Activated naive CD8-positive, alpha-beta T cell treated with anti-CD3 and anti-CD28 coated beads, Interleukin-2, amount 50 U/mL, for 24 hours (primary cell): Measurements from ENCODE around the gene SKI.

Experiments
- ATAC-seq: fragments of 150-1000 bp; cut with Tn5 transposase; one replicate; pipeline ENCODE4 v1.10.0; 2021
- DNase-seq: peaks from one replicate; pipeline ENCODE4 v3.0.0; 2021
- H3K27ac Mint-ChIP-seq: one replicate; pipeline ENCODE4 v1.8.0; 2021; ENCODE audit warnings: mild to moderate bottlenecking, mixed read lengths
- H3K27me3 Mint-ChIP-seq: one replicate; pipeline ENCODE4 v1.8.0; 2021; ENCODE audit warnings: mixed read lengths
- H3K36me3 Mint-ChIP-seq: one replicate; pipeline ENCODE4 v1.8.0; 2021; ENCODE audit warnings: low read depth, mixed read lengths
- H3K4me1 Mint-ChIP-seq: one replicate; pipeline ENCODE4 v1.8.0; 2021; ENCODE audit warnings: mixed read lengths
- H3K4me3 Mint-ChIP-seq: one replicate; pipeline ENCODE4 v1.8.0; 2021; ENCODE audit warnings: mild to moderate bottlenecking, moderate library complexity, mixed read lengths
- H3K9me3 Mint-ChIP-seq: one replicate; pipeline ENCODE4 v1.8.0; 2021; ENCODE audit warnings: mixed read lengths

Gene SKI

GRCh38 chr1:2340086-2340917 is 112.2 kb downstream of the SKI start:
- Mint-ChIP-seq H3K36me3 (no peaks in the 10 kb centered on the region), H3K4me1 (no peaks in the 10 kb centered on the region), H3K9me3 (no peaks in the 10 kb centered on the region), H3K27me3 (no peaks in the 10 kb centered on the region), H3K4me3 (no peak overlapping the region), H3K27ac (no peak overlapping the region)
- DNase-seq: no peak
- ATAC-seq: no peak

GRCh38 chr1:2340918-2341254 is 112.8 kb downstream of the SKI start:
- H3K36me3 Mint-ChIP-seq: no peaks in the 10 kb centered on the region
- DNase-seq: no peak
- no peak for ATAC-seq
- no peaks in the 10 kb centered on the region for H3K9me3 Mint-ChIP-seq
- H3K27me3 Mint-ChIP-seq: no peaks in the 10 kb centered on the region
- H3K27ac Mint-ChIP-seq: no peak overlapping the region
- no peaks in the 10 kb centered on the region for H3K4me1 Mint-ChIP-seq
- H3K4me3 Mint-ChIP-seq: no peak overlapping the region

GRCh38 chr1:2341706-2342383 is 113.7 kb downstream of the SKI start:
- H3K27ac Mint-ChIP-seq: no peak overlapping the region
- no peak for DNase-seq
- H3K36me3 Mint-ChIP-seq: no peaks in the 10 kb centered on the region
- no peak for ATAC-seq
- no peaks in the 10 kb centered on the region for H3K27me3 Mint-ChIP-seq
- no peak overlapping the region for H3K4me3 Mint-ChIP-seq
- H3K4me1 Mint-ChIP-seq: no peaks in the 10 kb centered on the region
- H3K9me3 Mint-ChIP-seq: no peaks in the 10 kb centered on the region

- H3K27ac Mint-ChIP-seq: no peak overlapping the region
- ATAC-seq (no peak), DNase-seq (no peak)
- no peaks in the 10 kb centered on the region for H3K4me1 Mint-ChIP-seq
- no peaks in the 10 kb centered on the region for H3K9me3 Mint-ChIP-seq
- H3K4me3 Mint-ChIP-seq: no peak overlapping the region
- no peaks in the 10 kb centered on the region for H3K36me3 Mint-ChIP-seq
- no peaks in the 10 kb centered on the region for H3K27me3 Mint-ChIP-seq
Observed at GRCh38 chr1:2342384-2343022, 114.4 kb downstream of the SKI start.

GRCh38 chr1:2343023-2343935 is 115.2 kb downstream of the SKI start:
- no peak overlapping the region for H3K4me3 Mint-ChIP-seq
- H3K9me3 Mint-ChIP-seq: no peaks in the 10 kb centered on the region
- no peaks in the 10 kb centered on the region for H3K4me1 Mint-ChIP-seq
- ATAC-seq (no peak), DNase-seq (no peak)
- H3K27me3 Mint-ChIP-seq: no peaks in the 10 kb centered on the region
- H3K27ac Mint-ChIP-seq: no peak overlapping the region
- H3K36me3 Mint-ChIP-seq: no peaks in the 10 kb centered on the region

- ATAC-seq (no peak), DNase-seq (no peak)
- H3K4me3 Mint-ChIP-seq: no peak overlapping the region
- H3K27me3 Mint-ChIP-seq: no peaks in the 10 kb centered on the region
- H3K4me1 Mint-ChIP-seq: no peaks in the 10 kb centered on the region
- H3K36me3 Mint-ChIP-seq: no peaks in the 10 kb centered on the region
- no peaks in the 10 kb centered on the region for H3K9me3 Mint-ChIP-seq
- no peak overlapping the region for H3K27ac Mint-ChIP-seq
Observed at GRCh38 chr1:2344121-2344681, 116.1 kb downstream of the SKI start.

- DNase-seq (no peak), ATAC-seq (no peak)
- H3K9me3 Mint-ChIP-seq: no peaks in the 10 kb centered on the region
- H3K27me3 Mint-ChIP-seq: no peaks in the 10 kb centered on the region
- H3K4me1 Mint-ChIP-seq: no peaks in the 10 kb centered on the region
- no peak overlapping the region for H3K27ac Mint-ChIP-seq
- H3K4me3 Mint-ChIP-seq: no peak overlapping the region
- H3K36me3 Mint-ChIP-seq: no peaks in the 10 kb centered on the region
Observed at GRCh38 chr1:2344744-2345296, 116.7 kb downstream of the SKI start.

- no peak overlapping the region for H3K27ac Mint-ChIP-seq
- no peaks in the 10 kb centered on the region for H3K9me3 Mint-ChIP-seq
- no peak for DNase-seq
- no peak overlapping the region for H3K4me3 Mint-ChIP-seq
- H3K36me3 Mint-ChIP-seq: no peaks in the 10 kb centered on the region
- ATAC-seq: no peak
- no peaks in the 10 kb centered on the region for H3K27me3 Mint-ChIP-seq
- H3K4me1 Mint-ChIP-seq: no peaks in the 10 kb centered on the region
Observed at GRCh38 chr1:2345297-2346075, 117.4 kb downstream of the SKI start.

GRCh38 chr1:2346691-2347408 is 118.7 kb downstream of the SKI start:
- Mint-ChIP-seq H3K36me3 (no peaks in the 10 kb centered on the region), H3K27ac (no peak overlapping the region), H3K4me1 (no peaks in the 10 kb centered on the region), H3K9me3 (no peaks in the 10 kb centered on the region), H3K4me3 (no peak overlapping the region), H3K27me3 (no peaks in the 10 kb centered on the region)
- ATAC-seq (no peak), DNase-seq (no peak)

- no peak for DNase-seq
- ATAC-seq: no peak
- Mint-ChIP-seq H3K4me1 (no peaks in the 10 kb centered on the region), H3K4me3 (no peak overlapping the region), H3K27me3 (no peaks in the 10 kb centered on the region), H3K9me3 (no peaks in the 10 kb centered on the region), H3K36me3 (no peaks in the 10 kb centered on the region), H3K27ac (no peak overlapping the region)
Observed at GRCh38 chr1:2347409-2347785, 119.3 kb downstream of the SKI start.

- H3K4me3 Mint-ChIP-seq: no peak overlapping the region
- no peak for ATAC-seq
- H3K4me1 Mint-ChIP-seq: no peaks in the 10 kb centered on the region
- H3K27ac Mint-ChIP-seq: no peak overlapping the region
- H3K27me3 Mint-ChIP-seq: no peaks in the 10 kb centered on the region
- H3K9me3 Mint-ChIP-seq: no peaks in the 10 kb centered on the region
- DNase-seq: no peak
- no peaks in the 10 kb centered on the region for H3K36me3 Mint-ChIP-seq
Observed at GRCh38 chr1:2347896-2348295, 119.8 kb downstream of the SKI start.

GRCh38 chr1:2348346-2349325 is 120.5 kb downstream of the SKI start:
- Mint-ChIP-seq H3K27ac (no peak overlapping the region), H3K4me1 (no peaks in the 10 kb centered on the region), H3K27me3 (no peaks in the 10 kb centered on the region), H3K4me3 (no peak overlapping the region), H3K9me3 (no peaks in the 10 kb centered on the region), H3K36me3 (no peaks in the 10 kb centered on the region)
- ATAC-seq (no peak), DNase-seq (no peak)
